GM21717 (cell line): Measurements from ENCODE around the gene ADD2.
"Not testable (repeated sequence)": the region's sequence is repeated elsewhere in the genome, so short reads cannot be mapped to it uniquely, and the experiment has no call there.

ENCODE experiments used
- ATAC-seq: cut with Tn5 transposase; IDR thresholded peaks from one replicate; pipeline ENCODE4 v1.9.1; 2021; ENCODE audit warnings: mild to moderate bottlenecking, moderate library complexity; ENCODE audit not compliant: unreplicated experiment

ADD2 gene

GRCh38 chr2:70679259-70679658 is 88.7 kb downstream of the ADD2 start:
- ATAC-seq, result no peak

GRCh38 chr2:70678576-70679143 is 89.3 kb downstream of the ADD2 start:
- no peak for ATAC-seq

- ATAC-seq, result no peak
Measured at GRCh38 chr2:70676301-70677035, 91.5 kb downstream of the ADD2 start.

GRCh38 chr2:70675862-70676261 is 92.1 kb downstream of the ADD2 start:
- ATAC-seq, result no peak

GRCh38 chr2:70674636-70675430 is 93.2 kb downstream of the ADD2 start:
- no peak for ATAC-seq

GRCh38 chr2:70673041-70673647 is 94.9 kb downstream of the ADD2 start:
- ATAC-seq, result no peak

GRCh38 chr2:70671092-70671675 is 96.8 kb downstream of the ADD2 start:
- no peak for ATAC-seq

- ATAC-seq, result no peak
Measured at GRCh38 chr2:70670626-70671025, 97.4 kb downstream of the ADD2 start.

GRCh38 chr2:70670202-70670601 is 97.8 kb downstream of the ADD2 start:
- no peak for ATAC-seq

- ATAC-seq, result no peak
Measured at GRCh38 chr2:70668911-70669310, 99.1 kb downstream of the ADD2 start.

GRCh38 chr2:70668432-70668831 is 99.6 kb downstream of the ADD2 start:
- ATAC-seq, result no peak

GRCh38 chr2:70664525-70664924 is 103.5 kb downstream of the ADD2 start:
- ATAC-seq, result no peak

- ATAC-seq, result no peak
Measured at GRCh38 chr2:70663411-70663810, 104.6 kb downstream of the ADD2 start.

GRCh38 chr2:70659551-70659950 is 108.4 kb downstream of the ADD2 start:
- ATAC-seq, result no peak

GRCh38 chr2:70658476-70658875 is 109.5 kb downstream of the ADD2 start:
- no peak for ATAC-seq

GRCh38 chr2:70657246-70657645 is 110.8 kb downstream of the ADD2 start:
- no peak for ATAC-seq

- ATAC-seq, result no peak
Measured at GRCh38 chr2:70656421-70657010, 111.5 kb downstream of the ADD2 start.

- no peak for ATAC-seq
Measured at GRCh38 chr2:70655786-70656185, 112.2 kb downstream of the ADD2 start.

GRCh38 chr2:70655211-70655610 is 112.8 kb downstream of the ADD2 start:
- ATAC-seq, result not testable (repeated sequence)

- ATAC-seq, result no peak
Measured at GRCh38 chr2:70651727-70652126, 116.3 kb downstream of the ADD2 start.

- ATAC-seq, result no peak
Measured at GRCh38 chr2:70651014-70651413, 117.0 kb downstream of the ADD2 start.
